ENCODE results near the gene ESPN.

The ESPN gene

DNA sequence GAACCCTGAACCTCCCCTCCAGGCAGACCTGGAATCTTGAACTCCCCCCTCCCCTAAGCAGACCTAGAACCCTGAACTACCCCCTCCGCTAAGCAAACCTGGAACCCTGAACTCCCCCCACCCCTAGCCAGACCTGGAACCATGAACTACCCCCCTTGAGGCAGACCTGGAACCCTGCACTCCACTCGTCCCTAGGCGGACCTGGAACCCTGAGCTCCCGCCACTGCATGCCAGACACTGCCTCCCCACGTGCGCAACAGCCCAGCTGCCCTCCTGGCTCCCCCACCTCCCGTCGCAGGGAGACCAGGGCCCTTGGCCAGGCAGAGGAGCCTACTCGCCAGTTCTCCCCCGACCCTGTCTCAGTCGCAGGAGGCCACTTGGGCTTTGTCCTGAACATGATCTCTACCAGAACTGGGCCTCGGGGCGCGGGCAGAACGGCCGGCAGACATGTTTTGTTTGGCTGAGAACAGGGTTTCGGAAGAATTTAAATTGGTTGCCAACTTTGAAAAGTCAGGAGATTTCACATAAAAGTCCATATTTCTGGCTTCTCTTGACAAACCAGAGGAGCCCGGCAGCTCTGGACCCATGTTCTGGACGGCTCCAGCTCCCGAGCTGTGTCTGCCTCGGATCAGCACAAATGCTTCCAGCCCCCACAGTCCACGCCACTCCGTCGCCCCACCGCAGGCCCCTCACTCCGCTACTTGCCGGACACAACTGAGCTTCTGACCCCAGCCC lies 76.1 kb downstream of the ESPN start:
- no peak for DNase-seq

DNA sequence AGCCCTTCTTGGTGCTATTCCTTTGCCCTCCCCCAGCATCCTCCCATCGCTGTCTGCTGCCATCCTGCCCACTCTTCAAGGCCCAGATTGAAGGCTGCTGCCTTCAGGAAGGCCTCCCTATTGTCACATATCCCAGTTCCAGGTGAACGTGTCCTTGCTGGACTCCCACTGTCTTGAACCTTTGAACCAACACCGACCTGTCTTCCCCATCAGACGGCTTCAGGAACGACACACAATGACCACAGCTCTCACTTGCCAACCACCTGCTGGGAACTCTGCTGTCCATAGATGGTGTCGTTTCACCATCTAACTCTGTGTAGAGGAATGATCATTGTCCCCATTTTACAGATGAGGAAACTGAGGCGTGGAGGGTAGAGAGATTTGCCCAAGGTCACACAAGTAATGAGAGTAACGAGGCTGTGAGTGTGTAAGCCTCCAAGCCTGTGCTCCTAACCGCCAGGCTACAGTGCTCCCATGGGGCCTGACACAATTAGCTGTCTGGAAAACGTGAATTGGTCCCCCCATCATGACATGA lies 76.8 kb downstream of the ESPN start:
- no peak for DNase-seq

DNA sequence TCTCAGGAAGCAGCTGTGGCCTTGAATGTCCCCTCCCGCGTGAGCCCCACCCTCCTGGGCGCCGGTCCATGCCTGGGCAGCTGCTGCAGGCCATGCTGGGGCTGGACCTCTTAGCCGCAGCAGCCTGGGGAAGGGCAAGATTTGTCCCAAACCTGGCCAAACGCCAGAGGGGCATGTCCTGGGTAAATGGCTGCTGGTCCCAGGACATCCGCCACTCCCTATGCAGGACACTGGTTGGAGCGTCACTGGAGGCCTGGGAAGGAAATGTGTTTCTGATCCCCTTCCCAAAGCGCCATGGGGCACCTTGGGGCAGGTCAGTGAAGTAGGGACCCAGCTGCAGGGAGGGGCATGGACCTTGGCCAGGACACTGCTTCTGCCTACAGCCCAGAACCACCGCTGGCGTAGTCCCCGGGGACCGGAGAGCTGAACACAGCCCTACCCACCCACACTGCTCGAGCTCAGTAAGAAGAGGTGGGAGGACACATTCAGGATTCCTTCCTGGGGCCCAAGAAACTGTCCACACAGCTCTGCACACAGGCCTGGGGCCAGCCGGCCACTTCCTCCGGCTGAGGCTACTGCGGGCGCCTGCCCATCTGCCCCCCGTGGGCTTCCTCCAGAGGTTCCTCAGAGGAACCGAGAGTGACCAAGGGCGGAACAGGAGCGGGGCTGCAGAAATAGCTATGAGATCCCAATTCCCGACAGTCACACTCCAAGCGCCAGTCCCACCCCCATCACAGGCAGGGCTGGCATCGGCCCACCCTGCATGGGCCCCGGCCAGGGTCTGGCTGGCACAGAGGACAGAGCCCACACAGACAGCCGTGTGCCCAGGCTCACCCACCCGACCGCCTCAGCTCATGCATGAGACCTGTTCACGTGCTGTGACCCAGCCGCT lies 77.7 kb downstream of the ESPN start:
- no peak for DNase-seq

DNA sequence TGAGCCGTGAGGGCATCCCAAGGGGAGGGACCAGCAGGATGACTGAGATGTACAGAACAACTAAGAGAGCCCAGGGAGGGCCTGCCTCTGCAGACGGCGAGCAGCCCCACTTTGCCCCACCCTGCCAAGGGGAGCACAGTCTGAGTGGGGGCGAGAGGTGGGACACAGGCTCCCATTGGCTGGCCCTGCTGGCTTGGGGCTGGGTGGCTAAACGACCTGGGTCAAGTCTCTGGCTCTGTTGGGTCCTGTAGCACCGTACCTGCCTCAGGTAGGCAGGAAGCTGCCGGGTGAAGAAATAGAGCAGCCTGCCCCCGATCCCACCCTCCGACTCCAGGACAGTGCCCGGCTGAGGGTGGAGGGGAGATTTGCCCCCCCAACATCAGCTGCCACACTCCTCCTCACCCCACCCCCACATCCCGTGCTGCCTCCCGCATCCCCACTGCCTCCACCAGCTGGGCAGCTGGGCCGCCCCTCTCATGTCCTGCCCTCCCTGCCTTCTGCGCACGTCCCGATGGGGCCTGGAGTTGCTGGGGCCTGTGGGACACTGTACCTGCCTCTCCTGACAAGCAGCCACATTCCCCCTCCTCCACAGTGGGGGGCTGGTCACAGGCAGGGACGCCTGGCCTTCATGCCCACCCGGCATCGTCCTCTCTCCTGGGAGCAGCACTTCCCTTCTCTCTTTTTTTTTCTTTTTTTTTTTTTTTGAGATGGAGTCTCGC lies 79.5 kb downstream of the ESPN start:
- no peak for DNase-seq

DNA sequence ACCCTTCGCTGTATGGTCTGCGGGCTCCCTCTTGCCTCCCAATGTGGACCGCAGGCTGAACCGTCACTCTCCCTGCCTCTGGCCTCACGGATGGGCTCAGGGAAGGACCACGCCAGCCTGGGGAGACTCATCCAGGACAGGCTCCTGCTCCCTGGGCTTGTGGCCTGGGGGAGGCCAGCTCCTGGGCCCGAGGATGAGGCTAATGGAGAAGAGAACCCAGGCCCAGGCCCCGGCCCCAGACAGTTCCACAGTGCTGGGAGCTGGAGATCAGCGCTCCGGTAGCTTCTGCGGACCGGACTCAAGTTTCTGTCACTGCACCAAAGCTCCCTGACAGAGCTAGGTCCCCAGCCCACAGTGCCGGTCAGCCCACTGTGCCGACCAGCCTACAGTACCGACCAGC lies 80.3 kb downstream of the ESPN start:
- no peak for DNase-seq

DNA sequence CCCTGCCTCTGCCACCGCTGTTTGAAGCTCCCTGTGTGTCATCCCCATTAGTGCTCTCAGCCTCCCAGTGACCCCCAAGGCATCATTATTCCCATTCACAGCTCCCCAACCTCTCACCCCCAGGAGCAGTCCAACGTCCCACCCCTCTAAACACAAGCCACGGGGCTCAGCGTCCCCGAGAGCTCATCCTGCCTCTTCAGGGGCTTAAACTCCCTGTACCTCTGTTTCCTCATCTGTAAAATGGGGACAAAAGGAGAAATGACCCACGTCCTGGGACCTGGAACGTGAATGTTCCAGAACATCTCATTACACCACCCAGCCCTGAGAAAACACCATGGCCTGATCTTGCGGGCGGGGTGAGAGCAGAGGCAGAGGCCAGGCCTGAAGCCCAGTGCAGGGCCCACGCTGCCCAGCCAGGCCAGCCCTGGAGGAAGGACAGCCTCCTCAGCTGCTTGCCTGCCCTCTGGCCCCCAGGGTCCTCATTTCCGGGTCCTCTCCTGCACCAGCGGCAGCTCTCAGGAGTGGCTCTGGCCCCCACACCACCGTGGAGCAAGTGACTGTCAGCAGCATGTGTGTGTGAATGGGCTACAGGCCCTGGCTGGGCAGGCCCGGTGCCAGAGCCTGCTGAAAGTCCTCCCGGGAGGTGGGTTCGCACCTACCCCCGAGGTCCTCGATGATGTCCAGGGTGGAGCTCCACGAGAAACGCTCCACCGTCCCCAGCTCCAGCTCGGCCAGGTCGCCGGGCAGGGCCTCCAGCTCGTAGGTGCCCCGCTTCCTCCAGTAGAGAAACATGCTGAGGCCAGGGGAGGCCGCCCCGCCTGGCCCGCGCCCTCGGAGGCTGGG lies 81.0 kb downstream of the ESPN start:
- no peak for DNase-seq

DNA sequence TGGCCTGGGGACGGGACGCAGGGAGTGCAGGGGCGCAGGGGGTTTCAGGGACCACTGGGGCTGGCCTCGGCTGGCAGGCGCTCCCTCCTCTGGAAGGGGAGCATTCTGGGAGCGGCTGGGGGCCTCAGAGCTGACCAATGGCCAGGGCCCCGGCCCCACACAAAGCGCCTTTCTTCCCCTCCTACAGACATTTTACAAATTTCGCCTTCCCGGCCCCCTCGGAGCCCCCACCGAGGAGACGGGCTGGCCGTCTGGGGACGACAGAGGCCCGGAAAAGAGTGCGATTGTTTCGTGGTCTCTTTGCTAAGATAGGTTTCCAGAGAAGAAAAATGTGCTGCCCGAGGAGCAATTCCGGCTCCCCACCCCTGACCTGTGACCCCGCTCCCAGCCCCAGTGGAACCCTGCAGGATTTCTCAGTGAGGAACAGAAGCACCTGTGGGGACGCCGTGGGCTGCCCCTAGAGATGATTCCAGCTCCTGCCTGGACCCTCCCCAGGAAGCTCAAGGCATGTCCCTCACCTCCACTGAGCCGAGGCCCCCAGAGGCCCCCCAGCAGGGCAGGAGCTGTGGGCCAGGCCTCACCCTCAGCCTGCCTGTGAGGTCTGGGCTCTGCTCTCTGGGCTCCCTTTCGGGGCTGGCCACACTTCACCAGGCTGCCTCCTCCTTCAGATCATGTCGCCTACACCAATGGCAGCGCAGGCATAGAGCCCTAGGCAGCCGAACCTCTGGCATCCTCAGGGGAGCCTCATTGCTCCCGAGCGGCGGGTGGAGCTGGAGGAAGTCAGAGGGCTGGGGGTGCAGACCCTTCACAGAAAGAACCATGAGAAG lies 81.8 kb downstream of the ESPN start:
- no peak for DNase-seq

DNA sequence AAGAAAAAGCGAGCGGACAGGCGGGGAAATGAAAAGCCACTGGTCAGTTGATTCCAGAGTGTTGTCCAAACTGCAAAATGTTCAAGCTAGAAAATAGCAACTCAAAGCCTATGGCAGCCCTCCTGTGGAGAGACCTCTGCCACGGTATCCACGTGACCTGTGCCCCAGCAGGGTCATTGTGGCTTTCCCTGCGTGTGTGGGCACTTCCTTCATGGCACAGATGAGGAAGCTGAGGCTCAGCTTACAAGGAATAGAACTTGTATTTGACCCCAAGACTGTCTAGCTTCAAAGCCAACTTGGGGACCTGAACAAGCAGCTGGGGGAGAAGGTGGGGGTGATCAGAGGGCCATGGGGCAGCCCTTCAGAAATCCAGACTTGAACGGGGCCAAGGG lies 82.5 kb downstream of the ESPN start:
- DNase-seq: no peak

DNA sequence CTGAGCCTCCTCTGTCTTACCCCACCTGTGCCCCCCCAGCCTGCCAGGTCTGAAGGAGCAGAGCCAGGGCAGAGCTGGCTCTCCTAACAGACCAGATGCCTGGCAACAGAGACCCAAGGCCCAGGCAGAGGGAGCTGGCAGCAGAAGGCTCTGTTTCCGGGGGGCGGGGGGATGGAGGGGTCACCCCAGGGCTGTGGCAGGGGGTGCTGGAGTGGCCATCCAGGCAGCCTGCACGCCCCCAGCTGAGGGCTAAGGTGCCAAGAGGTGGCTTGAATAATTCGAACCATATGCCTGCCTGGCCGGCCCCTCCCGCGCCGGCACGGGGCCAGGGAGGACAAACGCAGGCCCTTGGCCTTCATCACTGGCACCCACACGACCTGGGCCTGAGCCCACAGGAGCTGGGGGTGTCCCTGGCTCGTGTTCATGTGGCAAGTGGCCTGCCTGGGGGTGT lies 82.9 kb downstream of the ESPN start:
- no peak for DNase-seq

DNA sequence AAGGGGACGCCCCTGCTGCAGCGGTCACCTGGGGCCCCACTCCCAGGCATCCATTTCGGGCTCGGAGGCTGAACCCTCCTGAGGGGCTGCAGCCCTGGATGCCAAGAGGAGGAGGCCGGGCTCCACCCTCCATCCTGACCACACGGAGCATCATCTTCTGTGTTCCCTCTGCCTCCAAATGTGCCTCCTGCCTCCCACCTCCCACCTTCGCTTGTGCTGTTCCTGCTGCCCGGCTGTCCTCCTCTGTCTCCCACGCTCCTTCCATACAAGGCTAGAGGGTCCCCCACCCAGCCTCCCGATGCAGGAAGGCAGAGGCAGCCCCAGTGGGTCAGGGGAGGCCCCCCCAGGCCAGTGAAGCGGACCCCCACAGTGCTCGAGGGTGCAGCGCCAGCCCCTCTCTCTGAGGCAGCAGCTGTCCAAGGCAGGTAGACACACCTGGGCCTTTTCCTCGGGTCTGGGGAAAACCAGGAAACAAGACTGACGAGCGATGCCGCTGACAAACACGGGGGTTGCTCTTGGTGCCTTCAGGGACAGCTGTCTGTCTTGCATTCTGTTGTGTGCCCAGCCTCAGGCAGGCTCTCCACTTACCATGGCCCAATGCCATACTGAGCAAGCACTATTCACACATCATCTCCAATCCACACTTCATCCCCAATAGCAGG lies 83.7 kb downstream of the ESPN start:
- no peak for DNase-seq

DNA sequence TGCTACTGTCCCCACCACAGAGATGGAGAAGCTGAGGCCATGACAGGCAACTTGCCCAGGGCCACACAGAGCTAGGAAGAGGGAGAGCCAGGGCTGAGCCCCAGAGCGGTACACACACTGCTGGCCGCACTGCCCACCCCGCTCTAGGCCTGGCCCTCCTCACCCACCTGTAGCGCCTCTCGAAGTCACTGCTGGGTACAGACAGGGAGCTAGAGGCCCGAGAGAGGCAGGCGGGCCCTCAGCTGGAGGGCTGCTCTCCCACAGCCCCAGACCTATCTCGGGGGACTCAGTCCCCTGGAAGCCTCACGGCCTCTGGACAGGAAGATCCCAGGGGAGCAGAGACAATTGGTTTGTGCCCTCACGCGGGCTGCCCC lies 84.2 kb downstream of the ESPN start:
- DNase-seq: no peak

DNA sequence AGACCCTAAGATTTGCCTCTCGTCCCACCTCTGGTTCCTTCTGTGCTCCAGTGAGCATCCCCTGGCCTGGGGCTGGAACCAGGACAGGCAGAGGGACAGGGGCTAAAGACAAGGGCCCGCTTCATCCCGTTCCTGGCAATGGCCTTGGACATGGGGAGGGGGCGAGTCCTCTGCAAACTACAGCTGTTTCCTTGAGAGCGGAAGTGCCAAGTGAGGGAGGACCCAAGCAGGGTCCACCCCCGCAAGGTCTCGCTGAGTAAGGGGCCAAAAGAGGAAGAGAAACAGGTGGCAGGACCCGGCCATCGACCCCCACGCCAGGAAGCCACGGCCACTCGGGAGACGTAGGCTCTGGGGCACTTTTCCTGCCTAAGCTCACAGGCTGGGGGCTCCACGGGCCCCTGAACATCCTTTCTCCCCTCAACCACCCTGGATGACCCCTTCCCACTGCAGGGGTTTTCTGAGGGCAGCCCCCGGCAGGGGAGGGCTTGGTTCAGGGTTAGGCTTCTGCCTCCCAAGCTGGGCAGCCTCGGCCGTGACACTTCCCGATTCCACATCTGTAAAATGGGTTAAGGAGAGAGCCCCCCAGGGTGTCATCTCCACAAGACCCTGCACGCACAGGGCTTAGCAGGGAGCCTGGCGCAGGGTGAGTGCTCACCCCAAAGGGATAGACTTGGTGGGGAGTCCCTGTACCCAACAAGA lies 84.8 kb downstream of the ESPN start:
- no peak for DNase-seq

DNA sequence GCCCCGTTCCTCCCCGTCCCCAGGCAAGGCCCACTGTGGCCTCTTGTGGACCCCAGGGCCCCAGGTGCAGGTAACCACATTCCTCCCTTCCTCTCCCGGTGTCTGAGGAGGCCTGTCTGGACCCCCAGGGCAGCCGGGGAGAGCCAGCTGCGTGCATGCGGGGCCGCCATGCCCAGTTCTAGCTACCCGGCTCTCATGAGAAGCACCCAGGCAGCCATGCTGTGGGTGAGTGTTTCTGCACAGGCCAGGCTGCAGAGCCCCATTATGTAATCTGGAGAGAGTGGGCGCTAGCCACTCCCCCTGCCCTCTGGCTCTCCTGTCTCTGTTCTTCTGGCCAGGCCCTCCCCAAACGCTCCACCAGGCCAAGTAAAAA lies 85.3 kb downstream of the ESPN start:
- no peak for DNase-seq

DNA sequence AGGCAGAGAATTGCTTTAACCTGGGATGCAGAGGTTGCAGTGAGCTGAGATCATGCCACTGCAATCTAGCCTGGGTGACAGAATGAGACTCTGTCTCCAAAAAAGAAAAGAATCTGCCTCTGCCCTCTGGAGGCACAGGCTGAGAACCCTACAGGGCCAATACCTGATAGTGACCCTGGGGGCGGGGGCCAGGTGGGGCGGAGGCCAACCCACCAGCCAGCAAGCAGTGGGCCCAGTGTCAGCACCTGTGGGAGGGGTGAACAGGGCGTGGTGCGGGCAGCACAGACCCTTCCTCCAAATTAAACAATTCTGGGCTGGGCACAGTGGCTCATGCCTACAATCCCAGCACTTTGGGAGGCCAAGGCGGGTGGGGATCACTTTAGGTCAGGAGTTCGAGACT lies 85.9 kb downstream of the ESPN start:
- no peak for DNase-seq
